Measurements from ENCODE around the gene PPA2. TPM values are rescaled to one million over a fixed set of nuclear protein-coding genes. Genes with fewer than 3 reads are reported as not detected.
"Not testable (repeated sequence)": the region's sequence is repeated elsewhere in the genome, so short reads cannot be mapped to it uniquely, and the experiment has no call there.

The PPA2 gene
- total RNA-seq, 1 experiment from 2014 or later: 76.4 TPM

- Histone ChIP-seq H4K8ac (replicated peaks; ENCODE audit: insufficient read length, low read depth, low read length) (no peak overlapping the region), H3K23ac (ENCODE audit: insufficient read length, low read depth, low read length) (no peak overlapping the region), H3K4me2 (ENCODE audit: insufficient read depth, insufficient read length, low read length) (no peak overlapping the region), H2BK15ac (ENCODE audit: low read depth, low read length) (no peak overlapping the region), H3K27me3 (ENCODE audit: insufficient read depth, low read length) (no peaks in the 10 kb centered on the region), H3K14ac (ENCODE audit: insufficient read depth, low read length) (no peak overlapping the region), H2AFZ (ENCODE audit: low read length) (no peak overlapping the region), H3K27ac (ENCODE audit: insufficient read length, low read depth, low read length) (no peak overlapping the region), H3K79me2 (ENCODE audit: insufficient read depth, low read length) (no peaks in the 10 kb centered on the region), H3K9ac (ENCODE audit: extremely low read depth, insufficient read length, low read length) (no peak overlapping the region), H3K9me3 (ENCODE audit: control insufficient read depth, low read depth, low read length) (no peaks in the 10 kb centered on the region), H4K91ac (ENCODE audit: insufficient read length, low read depth, low read length) (no peak overlapping the region), H3T11ph (ENCODE audit: low read length) (no peak overlapping the region), H3K79me1 (ENCODE audit: insufficient read depth, low read depth, low read length, poor library complexity, severe bottlenecking) (peaks cover 3% of the 10 kb centered on the region), H3K4me1 (ENCODE audit: insufficient read depth, low read length) (no peaks in the 10 kb centered on the region), H3K4ac (ENCODE audit: low read depth, low read length) (no peak overlapping the region), H2BK20ac (ENCODE audit: low read depth, low read length, poor library complexity, severe bottlenecking) (no peak overlapping the region), H3K23me2 (ENCODE audit: insufficient read length, low read depth, low read length, poor library complexity, severe bottlenecking) (no peaks in the 10 kb centered on the region), H2BK5ac (ENCODE audit: insufficient read length, low read length) (no peak overlapping the region), H3K56ac (ENCODE audit: insufficient read length, low read depth, low read length) (no peak overlapping the region), H3K18ac (ENCODE audit: insufficient read length, low read depth, low read length) (no peak overlapping the region), H4K5ac (ENCODE audit: insufficient read length, low read depth, low read length) (no peak overlapping the region), H2BK120ac (ENCODE audit: low read depth, low read length, poor library complexity, severe bottlenecking) (no peak overlapping the region), H2AK5ac (ENCODE audit: insufficient read length, low read length) (no peak overlapping the region), H4K20me1 (ENCODE audit: control insufficient read depth, insufficient read depth, insufficient read length) (no peaks in the 10 kb centered on the region), H2BK12ac (ENCODE audit: insufficient read length, low read depth, low read length) (no peak overlapping the region)
- WGBS (ENCODE audit: extremely low coverage, insufficient read length, low lambda C conversion rate): no CpG with 5 or more reads among the region's 15 CpGs
- Mint-ChIP-seq H3K27ac (no peak overlapping the region), H3K36me3 (ENCODE audit: insufficient read depth in 1 of 3, low read depth in 3 of 3) (peaks cover 21 to 36% (median 26%) of the 10 kb centered on the region in 3 experiments), H3K27me3 (ENCODE audit: low read depth) (no peaks in the 10 kb centered on the region), H3K4me1 (no peaks in the 10 kb centered on the region), H3K4me3 (no peak overlapping the region), H3K9me3 (peaks cover 7 to 12% of the 10 kb centered on the region in 2 experiments; a peak in 4 of 5 replicates)
- TF ChIP-seq CTCF (conservative IDR thresholded peaks at IDR 0.05): no peak
- DNase-seq: no peak
Measured at GRCh38 chr4:105414316-105414715, 59.5 kb downstream of the PPA2 start.

GRCh38 chr4:105409135-105409534, 64.7 kb downstream of the PPA2 start:
- peaks cover 30 to 56% (median 37%) of the 10 kb centered on the region in 3 experiments for H3K36me3 Mint-ChIP-seq (ENCODE audit: insufficient read depth in 1 of 3, low read depth in 3 of 3)
- H3K4me1 ChIP-seq (ENCODE audit: insufficient read depth, low read length); H3K79me2 ChIP-seq (ENCODE audit: insufficient read depth, low read length); H4K5ac ChIP-seq (ENCODE audit: insufficient read length, low read depth, low read length); H3K23me2 ChIP-seq (ENCODE audit: insufficient read length, low read depth, low read length, poor library complexity, severe bottlenecking); H3K27me3 Mint-ChIP-seq (ENCODE audit: low read depth); H2AFZ ChIP-seq (ENCODE audit: low read length); H3K18ac ChIP-seq (ENCODE audit: insufficient read length, low read depth, low read length); H3K14ac ChIP-seq (ENCODE audit: insufficient read depth, low read length); H4K91ac ChIP-seq (ENCODE audit: insufficient read length, low read depth, low read length); H3K27ac ChIP-seq (ENCODE audit: insufficient read length, low read depth, low read length); H3T11ph ChIP-seq (ENCODE audit: low read length); H3K4me3 Mint-ChIP-seq; H3K4me2 ChIP-seq (ENCODE audit: insufficient read depth, insufficient read length, low read length); H2BK120ac ChIP-seq (ENCODE audit: low read depth, low read length, poor library complexity, severe bottlenecking); H3K56ac ChIP-seq (ENCODE audit: insufficient read length, low read depth, low read length); H3K9ac ChIP-seq (ENCODE audit: extremely low read depth, insufficient read length, low read length); H2BK20ac ChIP-seq (ENCODE audit: low read depth, low read length, poor library complexity, severe bottlenecking); H2BK12ac ChIP-seq (ENCODE audit: insufficient read length, low read depth, low read length); H3K4ac ChIP-seq (ENCODE audit: low read depth, low read length); DNase-seq; H3K4me1 Mint-ChIP-seq; H2AK5ac ChIP-seq (ENCODE audit: insufficient read length, low read length); H4K8ac ChIP-seq (replicated peaks; ENCODE audit: insufficient read length, low read depth, low read length); H3K9me3 ChIP-seq (ENCODE audit: control insufficient read depth, low read depth, low read length); H3K79me1 ChIP-seq (ENCODE audit: insufficient read depth, low read depth, low read length, poor library complexity, severe bottlenecking); H4K20me1 ChIP-seq (ENCODE audit: control insufficient read depth, insufficient read depth, insufficient read length); H3K27me3 ChIP-seq (ENCODE audit: insufficient read depth, low read length); H3K23ac ChIP-seq (ENCODE audit: insufficient read length, low read depth, low read length); H2BK5ac ChIP-seq (ENCODE audit: insufficient read length, low read length); H2BK15ac ChIP-seq (ENCODE audit: low read depth, low read length); H3K27ac Mint-ChIP-seq: not testable (repeated sequence)
- peaks cover 7 to 12% of the 10 kb centered on the region in 2 experiments; a peak in 4 of 5 replicates for H3K9me3 Mint-ChIP-seq
- WGBS (ENCODE audit: extremely low coverage, insufficient read length, low lambda C conversion rate): no CpG with 5 or more reads among the region's 8 CpGs

Measured in H9 (cell line).